NK-92 treated with Interleukin-12 subunit alpha and Interleukin-12 subunit beta, amount 100 ng/mL, for 24 hours (cell line): ENCODE data around the gene TPST2.

Experiments used
- DNase-seq: peaks from one replicate; lab custom pipeline; 2025; lab: John Stamatoyannopoulos, UW

TPST2 gene

DNA sequence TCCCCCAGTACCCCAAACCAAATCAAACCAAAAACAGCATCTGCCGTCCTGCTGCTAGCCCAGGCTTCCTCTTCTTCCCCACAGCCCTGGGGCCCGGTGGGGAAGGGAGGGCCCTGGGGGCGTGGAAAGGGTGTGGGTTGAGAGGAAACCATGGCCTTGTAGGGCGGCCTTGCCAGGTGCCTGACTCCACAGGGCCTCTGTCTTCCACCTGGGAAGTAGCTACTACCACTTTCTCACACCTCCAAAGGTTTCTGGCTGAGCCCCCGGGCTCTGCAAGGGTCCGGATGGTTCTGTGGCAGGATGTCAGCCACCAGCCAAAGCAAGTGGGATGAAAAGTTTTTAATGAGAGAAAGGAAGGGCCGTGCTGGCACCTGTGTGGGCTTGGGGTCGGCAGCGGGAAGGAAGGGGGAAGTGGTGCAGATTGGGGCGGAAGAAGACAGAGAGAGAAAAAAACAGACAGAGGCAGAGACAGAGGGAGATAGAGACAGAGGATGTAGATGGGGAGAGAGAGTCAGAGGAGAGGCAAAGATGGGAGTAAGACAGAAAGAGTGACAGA lies 10.5 kb downstream of the TPST2 start:
- no peak for DNase-seq

DNA sequence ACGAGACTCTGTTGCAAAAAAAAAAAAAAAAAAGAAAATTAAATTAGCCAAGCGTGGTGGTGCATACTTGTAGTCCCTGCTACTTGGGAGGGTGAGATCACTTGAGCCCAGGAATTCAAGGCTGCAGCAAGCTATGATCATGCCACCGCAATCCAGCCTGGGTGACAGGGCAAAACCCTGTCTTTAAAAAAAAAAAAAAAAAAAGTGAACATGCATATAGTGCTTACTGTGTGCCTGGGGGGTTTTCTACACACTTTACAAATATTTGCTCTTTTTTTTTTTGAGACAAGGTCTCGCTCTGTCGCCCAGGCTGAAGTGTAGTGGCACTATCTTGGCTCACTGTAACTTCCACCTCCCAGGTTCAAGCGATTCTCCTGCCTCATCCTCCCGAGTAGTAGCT lies 12.9 kb downstream of the TPST2 start:
- DNase-seq, result no peak

GRCh38 chr22:26576026-26576680 lies 13.8 kb downstream of the TPST2 start:
- DNase-seq, result no peak

GRCh38 chr22:26574001-26574723 lies 15.8 kb downstream of the TPST2 start:
- no peak for DNase-seq

DNA sequence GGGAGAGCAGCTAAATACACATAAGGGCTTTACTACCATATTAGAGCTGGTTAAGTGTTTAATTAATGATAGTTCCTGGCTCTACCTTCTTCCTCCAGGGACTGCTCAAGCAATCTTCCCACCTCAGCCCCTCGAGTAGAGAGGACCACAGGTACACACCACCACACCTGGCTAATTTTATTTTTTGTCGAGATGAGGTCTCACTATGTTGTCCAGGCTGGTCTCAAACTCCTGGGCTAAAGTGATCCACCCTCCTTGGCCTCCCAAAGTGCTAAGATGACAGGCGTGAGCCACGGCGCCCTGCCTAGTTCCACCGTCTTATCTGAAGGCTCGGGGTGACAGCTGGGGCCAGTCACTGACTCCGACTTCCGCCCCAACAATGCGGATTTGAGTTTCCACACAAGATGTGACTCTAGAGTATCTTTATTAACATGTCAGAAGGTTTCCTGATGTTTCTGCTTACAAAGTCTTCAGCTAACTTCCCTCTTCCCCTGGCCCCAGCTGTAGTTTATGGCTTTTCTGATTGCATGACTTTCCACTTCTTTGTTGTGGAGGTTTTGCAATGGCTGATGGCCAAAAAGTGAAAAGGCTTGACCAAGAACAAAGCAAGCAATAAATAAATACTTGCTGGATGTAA lies 16.8 kb downstream of the TPST2 start:
- DNase-seq, result no peak

DNA sequence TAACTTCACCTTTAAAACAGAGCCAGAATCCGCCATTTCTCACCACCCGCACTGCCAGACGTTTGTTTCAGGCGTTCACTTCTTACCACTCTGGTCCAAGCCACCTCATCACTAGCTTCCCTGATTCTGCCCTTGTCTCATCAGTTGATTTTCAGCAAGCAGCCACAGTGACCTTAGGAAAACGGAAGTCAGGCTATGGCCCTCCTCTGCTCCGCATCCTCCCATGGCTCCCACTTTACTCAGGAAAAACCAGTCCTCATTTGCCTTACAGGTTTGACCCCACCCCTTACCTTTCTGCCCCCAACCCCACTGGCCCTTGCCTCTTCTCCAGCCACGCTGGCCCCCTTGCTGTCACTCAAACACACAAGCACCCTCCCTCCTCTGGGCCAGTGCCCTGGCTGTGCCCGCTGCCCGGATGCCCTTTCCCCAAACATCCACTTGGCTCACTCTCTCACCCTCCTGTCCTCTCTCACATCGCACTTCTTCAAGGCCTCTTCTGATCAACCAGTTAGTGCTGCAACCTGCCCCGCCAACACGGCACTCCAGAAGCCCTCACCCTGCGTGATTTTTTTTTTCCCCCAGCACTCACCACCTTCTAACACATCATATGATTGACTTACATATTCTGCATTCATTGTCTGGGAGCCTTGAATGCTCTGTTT lies 18.9 kb downstream of the TPST2 start:
- DNase-seq, result no peak

- DNase-seq, result no peak
Measured at GRCh38 chr22:26570115-26570514, 19.8 kb downstream of the TPST2 start.

DNA sequence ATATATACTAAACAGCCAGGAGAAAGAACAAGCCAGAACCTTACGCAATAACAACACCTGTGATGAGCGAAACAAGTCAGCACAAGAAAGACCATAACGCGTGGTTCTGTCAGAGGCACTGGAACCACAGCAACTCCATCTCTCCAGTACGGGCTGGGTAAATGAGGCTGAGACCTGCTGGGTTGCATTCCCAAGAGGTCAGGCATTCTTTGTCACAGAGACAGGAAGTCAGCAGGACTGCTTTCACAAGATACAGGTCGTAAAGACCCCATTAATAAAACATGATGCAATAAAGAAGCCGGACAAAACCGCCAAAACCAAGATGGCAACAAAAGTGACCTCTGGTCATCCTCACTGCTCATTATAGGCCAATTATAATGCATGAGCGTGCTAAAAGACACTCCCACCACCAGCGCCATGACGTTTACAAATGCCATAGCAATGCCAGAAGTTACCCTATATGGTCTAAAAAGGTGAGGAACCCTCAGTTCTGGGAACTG lies 21.7 kb downstream of the TPST2 start:
- DNase-seq, result peak; percentile 16

DNA sequence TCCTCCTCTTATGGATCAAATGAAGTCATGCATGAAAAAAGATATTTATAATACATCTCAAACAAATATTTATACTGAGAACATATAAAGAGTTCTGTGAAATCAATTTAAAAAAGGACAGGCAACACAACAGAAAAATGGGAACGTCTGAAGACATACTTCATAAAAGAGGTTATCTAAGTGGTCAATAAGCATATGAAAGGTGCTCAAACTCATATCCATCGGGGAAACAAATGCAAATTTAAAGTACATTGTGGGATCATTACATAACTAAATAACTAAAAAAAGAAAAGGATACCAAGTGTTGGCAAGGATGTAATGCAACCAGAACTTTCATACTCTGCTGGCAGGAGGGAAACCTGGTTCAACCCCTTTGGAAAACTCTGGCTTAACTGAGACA lies 22.3 kb downstream of the TPST2 start:
- DNase-seq, result no peak

DNA sequence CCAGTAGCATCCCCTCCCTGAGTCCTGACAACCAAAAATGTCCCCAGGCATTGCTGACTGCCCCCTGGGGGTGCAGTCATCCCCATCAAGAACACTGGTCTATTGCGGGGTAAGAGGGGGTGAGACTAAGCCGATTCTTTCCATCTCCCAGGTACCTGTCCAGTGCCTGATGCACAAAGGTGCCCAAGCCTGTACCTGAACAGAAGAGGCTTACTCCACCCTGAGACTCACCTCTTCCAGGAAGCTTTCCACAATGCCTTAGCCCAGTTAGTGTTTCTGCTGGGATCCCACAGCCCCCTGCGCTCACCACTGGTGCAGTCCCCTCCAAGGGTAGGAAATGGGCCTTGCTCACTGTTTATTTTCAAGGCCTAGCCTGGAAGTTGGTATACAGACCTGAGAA lies 22.9 kb downstream of the TPST2 start:
- no peak for DNase-seq

GRCh38 chr22:26565889-26566288 lies 24.0 kb downstream of the TPST2 start:
- no peak for DNase-seq

DNA sequence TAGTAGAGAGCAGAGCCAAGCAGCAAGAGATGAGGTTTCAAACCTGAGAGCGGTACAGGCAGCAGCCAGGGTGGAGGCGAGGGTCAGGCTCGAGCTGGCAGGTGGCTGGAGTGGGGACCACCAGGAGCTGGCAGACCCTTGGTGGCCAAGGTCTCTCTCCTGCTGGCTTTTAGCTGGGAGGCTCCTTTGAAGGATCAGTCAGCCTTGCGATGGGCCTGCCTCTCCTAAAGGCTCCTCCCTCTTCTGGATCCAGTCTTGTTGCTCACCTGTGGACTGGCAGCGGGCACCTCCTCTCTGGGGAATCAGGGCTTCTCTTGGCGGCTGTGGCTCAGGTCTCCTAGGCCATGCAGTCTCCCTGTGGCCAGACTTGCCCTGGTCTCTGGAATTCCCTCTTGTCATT lies 24.8 kb downstream of the TPST2 start:
- DNase-seq, result no peak

DNA sequence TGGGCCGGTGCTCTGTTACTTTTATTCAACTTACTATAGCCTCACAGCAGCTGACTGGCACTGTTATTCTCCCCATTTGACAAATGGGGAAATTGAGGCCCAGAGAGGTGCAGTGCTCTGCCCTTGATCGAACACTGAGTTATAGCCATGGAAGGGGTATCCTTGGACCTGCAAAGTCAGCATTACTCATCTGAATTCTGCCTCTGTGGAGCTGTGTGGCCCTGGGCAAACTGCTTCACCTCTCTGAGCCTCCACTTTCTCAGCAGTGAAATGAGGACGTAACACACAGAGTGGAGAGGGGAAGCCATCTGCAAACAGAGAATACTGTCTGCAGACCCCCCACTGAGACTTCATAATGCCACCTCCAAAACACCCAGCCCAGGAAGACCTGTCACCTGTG lies 25.3 kb downstream of the TPST2 start:
- no peak for DNase-seq

- no peak for DNase-seq
Measured at GRCh38 chr22:26564181-26564580, 25.8 kb downstream of the TPST2 start.

- no peak for DNase-seq
Measured at GRCh38 chr22:26563022-26563421, 26.9 kb downstream of the TPST2 start.

- no peak for DNase-seq
Measured at GRCh38 chr22:26561756-26562417, 28.0 kb downstream of the TPST2 start.

DNA sequence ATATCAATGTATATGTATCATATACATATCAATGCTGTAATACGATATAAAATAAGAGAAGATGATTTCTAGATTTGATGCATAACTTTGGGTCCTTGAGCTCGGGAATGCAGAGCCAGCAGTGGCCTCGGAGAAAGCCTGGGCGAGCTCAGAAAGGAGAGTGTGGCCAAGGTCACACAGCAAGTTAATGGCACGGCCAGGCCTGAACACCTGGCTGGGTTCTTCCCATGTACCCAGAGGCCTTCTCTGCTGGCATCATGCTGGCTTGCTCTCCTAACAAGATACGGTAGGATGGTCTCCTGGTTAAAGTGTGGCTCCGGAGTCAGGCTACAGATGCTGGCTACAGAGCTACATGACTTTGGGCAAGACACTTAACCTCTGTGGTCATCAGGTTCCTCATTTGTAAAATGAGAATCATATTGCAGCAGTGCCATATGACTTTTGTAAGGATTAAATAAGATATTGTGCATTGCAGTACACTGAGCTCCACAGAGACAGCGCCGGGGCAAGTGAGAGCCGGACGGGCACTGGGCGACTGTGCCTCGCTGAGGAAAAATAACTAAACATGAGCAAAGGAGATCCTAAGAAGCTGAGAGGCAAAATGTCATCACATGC lies 29.9 kb downstream of the TPST2 start:
- DNase-seq, result no peak

GRCh38 chr22:26558248-26558895 lies 31.6 kb downstream of the TPST2 start:
- no peak for DNase-seq

GRCh38 chr22:26556904-26557303 lies 33.0 kb downstream of the TPST2 start:
- DNase-seq, result no peak

DNA sequence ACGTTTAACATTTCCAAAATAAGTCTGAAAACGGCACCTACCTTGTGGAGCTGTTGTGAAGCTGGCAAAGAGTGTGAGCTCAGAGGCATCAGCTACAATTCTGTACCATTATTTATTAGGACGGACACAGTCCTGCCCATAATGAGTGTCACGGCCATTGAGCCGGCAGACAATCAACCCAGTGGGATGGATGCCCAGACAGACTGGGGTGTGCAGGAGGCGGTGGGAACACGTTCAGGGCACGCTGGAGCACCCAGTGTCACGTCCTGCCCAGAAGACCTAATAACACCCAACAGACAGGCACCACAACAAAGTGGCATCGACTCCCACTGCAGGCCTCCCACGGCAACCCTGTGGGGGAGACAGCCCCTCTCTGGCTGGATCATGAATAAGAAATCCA lies 34.5 kb downstream of the TPST2 start:
- no peak for DNase-seq

DNA sequence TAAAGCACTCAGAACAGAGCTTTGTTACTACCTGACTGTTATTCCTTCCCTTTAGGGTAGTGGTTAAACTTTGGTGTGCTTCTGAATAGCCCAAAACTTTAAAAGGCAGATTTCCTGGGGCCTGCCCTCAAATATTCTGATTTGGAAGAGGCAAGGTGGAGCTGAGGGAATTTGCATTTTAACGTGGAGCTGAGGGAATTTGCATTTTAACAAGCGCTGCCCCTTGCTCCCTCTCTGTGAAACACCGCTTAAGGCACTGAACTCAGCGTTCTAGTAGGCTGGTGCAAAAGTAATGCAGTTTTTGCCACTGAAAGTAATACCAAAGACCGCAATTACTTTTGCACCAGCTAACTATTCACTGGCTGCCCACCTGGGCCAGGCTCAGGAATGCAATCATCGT lies 35.0 kb downstream of the TPST2 start:
- no peak for DNase-seq
